Iris pigment epithelial cell (primary cell): ENCODE data around the gene SYTL5.

Experiments used
- DNase-seq: peaks from one replicate; pipeline ENCODE4 v3.0.0-alpha.2; 2011; ENCODE audit warnings: low read depth

SYTL5 gene

GRCh38 chrX:38138900-38139299, 132.5 kb downstream of the SYTL5 start:
- no peak for DNase-seq

- DNase-seq = peak; percentile 65
These were observed 136.3 kb downstream of the SYTL5 start for GRCh38 chrX:38142610-38143009.

GRCh38 chrX:38149016-38149415, 142.7 kb downstream of the SYTL5 start:
- no peak for DNase-seq

GRCh38 chrX:38150993-38151392, 144.6 kb downstream of the SYTL5 start:
- DNase-seq = no peak

- DNase-seq = peak; percentile 29
These were observed 145.1 kb downstream of the SYTL5 start for GRCh38 chrX:38151441-38151840.

- DNase-seq = no peak
These were observed 148.0 kb downstream of the SYTL5 start for GRCh38 chrX:38154340-38154739.

GRCh38 chrX:38154818-38155217, 148.5 kb downstream of the SYTL5 start:
- DNase-seq = no peak

- no peak for DNase-seq
These were observed 150.5 kb downstream of the SYTL5 start for GRCh38 chrX:38156838-38157237.

GRCh38 chrX:38163193-38163592, 156.8 kb downstream of the SYTL5 start:
- no peak for DNase-seq

- DNase-seq = no peak
These were observed 158.7 kb downstream of the SYTL5 start for GRCh38 chrX:38165023-38165422.

- peak; percentile 25 for DNase-seq
These were observed 160.2 kb downstream of the SYTL5 start for GRCh38 chrX:38166478-38167083.

- DNase-seq = no peak
These were observed 164.2 kb downstream of the SYTL5 start for GRCh38 chrX:38170556-38170955.

- peak; percentile 15 for DNase-seq
These were observed 166.2 kb downstream of the SYTL5 start for GRCh38 chrX:38172596-38172995.

GRCh38 chrX:38175139-38175538, 168.8 kb downstream of the SYTL5 start:
- DNase-seq = peak; percentile 31

- DNase-seq = no peak
These were observed 172.0 kb downstream of the SYTL5 start for GRCh38 chrX:38178396-38178795.
